GM18507 (cell line): ENCODE results near the gene HYAL1.
"Not testable (repeated sequence)": the region's sequence is repeated elsewhere in the genome, so short reads cannot be mapped to it uniquely, and the experiment has no call there.

Experiments
- DNase-seq: peaks from one replicate; pipeline ENCODE4 v3.0.0; 2011; ENCODE audit warnings: low read depth; ENCODE audit not compliant: insufficient read length; ENCODE audit errors: extremely low spot score
- FAIRE-seq: peaks from 2 replicates; lab custom pipeline; 2011; peaks lifted over from hg19 to GRCh38; lab: Jason Lieb, UNC

HYAL1 gene

DNA sequence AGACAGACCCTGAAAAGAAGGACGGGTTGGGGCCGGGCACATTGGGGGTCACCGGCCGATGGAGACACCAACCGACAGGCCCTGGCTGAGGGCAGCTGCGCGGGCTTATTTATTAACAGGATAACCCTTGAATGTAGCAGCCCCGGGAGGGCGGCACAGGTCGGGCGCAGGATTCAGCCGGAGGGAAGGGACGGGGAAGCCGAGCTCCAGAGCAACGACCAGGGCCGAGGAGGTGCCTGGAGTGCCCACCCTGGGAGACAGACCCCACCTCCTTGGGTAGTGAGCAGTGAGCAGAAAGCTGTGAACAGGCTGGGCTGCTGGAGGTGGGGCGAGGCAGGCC lies 26.6 kb downstream of the HYAL1 start:
- FAIRE-seq, result no peak
- DNase-seq, result no peak

DNA sequence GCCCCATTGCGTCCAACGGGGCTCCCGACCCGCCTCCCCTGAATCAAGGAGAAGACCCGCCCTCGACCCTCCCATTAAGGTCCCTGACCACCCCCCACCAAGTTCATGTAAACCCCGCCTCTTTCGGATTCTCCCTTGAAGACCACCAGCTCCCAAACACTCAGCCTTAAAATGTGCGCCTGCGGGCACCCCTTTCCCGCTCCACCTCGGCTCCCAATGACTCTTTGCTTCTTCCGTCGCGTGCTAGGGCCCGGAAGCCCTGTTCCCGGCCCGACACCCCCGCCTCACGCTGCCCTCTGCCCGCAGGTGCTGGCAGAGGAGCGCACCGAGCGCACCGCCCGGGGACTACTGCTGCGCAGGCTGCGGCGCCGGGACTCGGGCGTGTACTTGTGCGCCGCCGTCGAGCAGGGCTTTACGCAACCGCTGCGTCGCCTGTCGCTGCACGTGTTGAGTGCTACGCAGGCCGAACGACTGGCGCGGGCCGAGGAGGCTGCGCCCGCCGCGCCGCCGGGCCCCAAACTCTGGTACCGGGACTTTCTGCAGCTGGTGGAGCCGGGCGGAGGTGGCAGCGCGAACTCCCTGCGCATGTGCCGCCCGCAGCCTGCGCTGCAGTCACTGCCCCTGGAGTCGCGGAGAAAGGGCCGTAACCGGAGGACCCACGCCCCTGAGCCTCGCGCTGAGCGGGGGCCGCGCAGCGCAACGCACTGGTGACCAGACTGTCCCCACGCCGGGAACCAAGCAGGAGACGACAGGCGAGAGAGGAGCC lies 27.2 kb downstream of the HYAL1 start:
- no peak for FAIRE-seq
- no peak for DNase-seq

DNA sequence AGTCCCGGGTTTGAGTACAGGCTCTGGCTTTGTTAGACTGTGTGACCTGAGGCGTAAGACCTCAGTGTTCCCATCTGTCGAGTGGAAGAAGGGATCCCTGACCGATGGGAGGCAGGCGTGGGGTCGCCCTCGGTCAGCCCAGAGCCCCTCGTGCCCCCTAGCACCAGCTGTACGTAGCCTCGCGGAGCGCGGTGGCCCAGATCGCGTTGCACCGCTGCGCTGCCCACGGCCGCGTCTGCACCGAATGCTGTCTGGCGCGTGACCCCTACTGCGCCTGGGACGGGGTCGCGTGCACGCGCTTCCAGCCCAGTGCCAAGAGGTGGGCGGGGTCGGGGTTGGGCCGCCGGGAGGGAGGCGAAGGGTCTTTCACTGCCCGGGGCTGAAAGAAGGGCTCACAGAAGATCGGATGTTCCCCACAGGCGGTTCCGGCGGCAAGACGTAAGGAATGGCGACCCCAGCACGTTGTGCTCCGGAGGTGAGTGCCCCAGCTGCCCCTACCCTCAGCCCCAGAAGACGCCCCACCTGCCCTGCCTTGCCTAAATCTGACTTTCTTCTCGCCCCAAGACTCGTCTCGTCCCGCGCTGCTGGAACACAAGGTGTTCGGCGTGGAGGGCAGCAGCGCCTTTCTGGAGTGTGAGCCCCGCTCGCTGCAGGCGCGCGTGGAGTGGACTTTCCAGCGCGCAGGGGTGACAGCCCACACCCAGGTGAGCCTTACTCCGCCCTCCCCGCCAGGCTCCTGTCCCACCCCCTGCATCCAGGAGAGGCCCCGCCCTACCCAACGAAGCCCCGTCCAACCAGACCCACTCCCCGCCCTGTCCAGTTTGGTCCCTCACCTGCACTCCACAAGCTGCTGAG lies 28.0 kb downstream of the HYAL1 start:
- DNase-seq (no peak), FAIRE-seq (no peak)

DNA sequence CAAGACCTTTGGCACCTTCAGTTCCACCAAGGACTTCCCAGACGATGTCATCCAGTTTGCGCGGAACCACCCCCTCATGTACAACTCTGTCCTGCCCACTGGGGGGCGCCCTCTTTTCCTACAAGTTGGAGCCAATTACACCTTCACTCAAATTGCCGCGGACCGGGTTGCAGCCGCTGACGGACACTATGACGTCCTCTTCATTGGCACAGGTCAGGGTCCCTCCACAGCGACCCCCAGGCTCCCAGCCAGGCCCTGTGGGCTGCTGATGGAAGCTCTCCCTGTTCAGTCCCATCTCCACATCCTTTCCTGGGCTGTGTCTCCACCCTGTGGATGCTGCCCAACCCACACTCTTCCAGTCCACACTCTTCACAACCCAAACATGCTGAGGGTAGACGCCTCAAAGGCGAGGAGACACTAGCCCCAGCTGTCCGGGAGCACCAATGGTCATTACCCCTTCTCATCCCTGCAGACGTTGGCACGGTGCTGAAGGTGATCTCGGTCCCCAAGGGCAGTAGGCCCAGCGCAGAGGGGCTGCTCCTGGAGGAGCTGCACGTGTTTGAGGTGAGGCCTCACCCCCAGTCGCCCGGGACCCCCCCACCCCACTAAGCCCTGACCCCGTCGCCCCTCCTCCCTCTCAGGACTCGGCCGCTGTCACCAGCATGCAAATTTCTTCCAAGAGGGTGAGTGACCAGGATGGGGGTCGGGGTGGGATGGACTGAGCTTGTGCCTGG lies 28.8 kb downstream of the HYAL1 start:
- no peak for DNase-seq
- FAIRE-seq, result no peak

DNA sequence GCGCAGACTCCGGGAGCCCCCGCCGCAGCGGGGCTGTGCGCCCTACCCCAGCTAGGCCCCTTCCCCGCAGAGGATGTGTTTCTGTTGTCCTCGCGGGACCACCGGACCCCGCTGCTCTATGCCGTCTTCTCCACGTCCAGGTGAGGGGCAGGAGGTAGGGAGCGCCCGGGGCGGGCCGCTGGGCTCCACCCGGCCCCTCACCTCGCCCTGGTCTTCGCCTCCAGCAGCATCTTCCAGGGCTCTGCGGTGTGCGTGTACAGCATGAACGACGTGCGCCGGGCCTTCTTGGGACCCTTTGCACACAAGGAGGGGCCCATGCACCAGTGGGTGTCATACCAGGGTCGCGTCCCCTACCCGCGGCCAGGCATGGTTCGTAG lies 29.7 kb downstream of the HYAL1 start:
- no peak for FAIRE-seq
- no peak for DNase-seq

DNA sequence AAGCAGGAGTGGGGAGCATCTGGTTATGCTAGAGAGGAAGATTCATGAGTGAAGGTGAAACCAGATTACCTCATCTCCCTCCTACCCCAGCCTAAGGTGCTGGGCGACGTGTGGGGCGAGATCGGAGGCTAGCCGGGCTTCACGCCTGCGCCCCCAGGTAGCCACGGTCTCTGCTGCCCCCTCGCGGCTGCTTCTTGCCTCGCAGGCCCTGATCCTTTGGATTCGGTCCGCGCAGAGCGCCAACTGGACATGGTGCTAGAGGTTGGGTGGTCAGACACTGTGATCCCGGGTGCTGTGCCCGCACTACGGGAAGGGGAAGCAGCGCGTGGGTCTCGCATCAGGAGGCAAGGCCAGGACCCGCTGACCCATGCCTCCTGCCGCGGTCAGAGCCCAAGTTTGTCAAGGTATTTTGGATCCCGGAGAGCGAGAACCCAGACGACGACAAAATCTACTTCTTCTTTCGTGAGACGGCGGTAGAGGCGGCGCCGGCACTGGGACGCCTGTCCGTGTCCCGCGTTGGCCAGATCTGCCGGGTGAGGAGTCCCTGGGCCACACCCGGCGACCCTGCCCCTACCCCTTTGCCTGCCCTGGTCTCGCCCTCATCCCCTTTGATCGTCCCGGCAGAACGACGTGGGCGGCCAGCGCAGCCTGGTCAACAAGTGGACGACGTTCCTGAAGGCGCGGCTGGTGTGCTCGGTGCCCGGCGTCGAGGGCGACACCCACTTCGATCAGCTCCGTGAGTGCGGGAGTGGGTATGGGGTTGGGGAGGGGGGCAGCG lies 30.3 kb downstream of the HYAL1 start:
- DNase-seq, result peak; percentile 96
- peak; percentile 97 for FAIRE-seq

DNA sequence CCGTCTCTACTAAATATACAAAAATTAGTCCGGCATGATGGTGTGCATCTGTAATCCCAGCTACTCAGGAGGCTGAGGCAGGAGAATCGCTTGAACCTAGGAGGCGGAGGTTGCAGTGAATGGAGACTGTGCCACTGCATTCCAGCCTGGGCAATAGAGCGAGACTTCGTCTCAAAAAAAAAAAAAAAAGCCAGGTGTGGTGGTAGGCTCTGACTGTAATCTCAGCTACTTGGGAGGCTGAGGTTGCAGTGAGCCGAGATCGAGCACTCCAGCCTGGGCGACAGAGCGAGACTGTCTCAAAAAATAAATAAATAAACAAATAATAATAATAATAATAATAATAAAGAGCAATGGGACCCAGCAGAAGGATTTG lies 30.9 kb downstream of the HYAL1 start:
- DNase-seq, FAIRE-seq: not testable (repeated sequence)

DNA sequence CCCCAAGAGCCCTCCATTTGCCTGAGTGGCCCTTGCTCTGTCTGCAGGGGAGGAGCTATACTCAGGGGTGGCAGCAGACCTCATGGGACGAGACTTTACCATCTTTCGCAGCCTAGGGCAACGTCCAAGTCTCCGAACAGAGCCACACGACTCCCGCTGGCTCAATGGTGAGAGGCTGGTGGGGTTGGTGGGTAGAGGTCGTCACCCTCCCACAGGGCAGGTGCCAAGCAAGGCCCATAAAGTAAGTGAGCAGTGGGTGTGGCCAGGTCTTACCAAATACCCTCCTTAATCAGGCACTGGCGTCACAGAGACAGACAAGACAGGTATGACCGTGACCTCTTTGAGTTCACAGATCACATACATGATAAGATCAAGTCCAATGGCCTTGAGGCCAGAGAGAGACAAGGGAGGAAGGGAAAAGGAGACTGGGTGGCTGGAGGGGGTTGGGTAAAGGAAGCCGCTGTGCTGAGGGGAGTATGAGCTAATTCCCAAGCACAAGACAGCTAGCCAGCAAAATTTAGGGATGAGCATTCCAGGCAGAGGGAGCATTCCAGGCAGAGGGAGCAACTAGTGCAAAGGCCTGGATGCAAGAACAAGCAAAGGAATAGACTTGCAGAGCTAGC lies 31.9 kb downstream of the HYAL1 start:
- FAIRE-seq (no peak), DNase-seq (no peak)

DNA sequence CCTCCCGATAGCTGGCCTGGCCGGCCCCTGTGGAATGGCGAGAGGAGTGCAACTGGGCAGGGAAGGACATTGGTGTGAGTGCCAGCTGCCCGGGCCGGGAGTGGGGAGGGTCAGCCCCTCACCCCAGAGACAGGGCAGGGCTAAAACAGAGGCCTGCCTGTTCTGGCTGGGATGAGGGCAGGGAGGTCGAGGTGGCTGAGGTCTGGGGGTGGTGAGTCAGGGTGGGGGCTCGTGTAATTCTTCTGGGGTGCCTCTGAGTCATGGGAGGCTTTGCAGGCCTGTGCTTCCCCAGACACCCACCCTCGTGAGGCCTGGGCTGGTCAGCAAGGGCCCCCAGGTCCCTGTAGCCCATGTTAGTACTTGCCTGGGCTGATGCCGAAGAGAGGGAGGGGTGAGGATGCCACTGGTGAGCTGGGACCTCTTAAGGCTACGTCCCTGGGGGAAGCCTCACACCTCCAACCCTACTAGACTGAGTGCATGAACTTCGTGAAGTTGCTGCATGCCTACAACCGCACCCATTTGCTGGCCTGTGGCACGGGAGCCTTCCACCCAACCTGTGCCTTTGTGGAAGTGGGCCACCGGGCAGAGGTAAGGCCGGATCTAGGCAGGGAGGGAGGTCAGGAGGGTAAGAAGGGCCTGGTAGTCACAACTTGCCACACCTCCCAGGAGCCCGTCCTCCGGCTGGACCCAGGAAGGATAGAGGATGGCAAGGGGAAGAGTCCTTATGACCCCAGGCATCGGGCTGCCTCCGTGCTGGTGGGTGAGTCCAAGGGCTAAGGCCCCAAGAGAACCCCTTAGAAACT lies 32.8 kb downstream of the HYAL1 start:
- no peak for FAIRE-seq
- no peak for DNase-seq

DNA sequence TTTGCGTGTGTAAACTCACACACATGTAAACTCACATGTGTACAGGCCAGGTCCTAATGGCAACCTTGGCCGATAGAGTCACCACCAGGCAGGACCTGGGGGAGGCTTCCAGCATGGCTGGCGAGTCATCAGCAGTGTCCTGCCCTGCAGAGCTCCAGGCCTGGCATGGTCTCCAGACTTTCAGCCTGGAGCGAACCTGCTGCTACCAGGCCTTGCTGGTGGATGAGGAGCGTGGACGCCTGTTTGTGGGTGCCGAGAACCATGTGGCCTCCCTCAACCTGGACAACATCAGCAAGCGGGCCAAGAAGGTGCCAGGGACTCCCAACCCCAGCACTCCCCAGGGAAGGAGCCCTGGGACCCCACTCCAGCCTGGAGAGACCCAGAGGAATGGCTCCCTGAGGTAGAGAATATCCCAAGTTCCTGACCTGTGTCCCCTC lies 33.4 kb downstream of the HYAL1 start:
- no peak for FAIRE-seq
- DNase-seq, result no peak

DNA sequence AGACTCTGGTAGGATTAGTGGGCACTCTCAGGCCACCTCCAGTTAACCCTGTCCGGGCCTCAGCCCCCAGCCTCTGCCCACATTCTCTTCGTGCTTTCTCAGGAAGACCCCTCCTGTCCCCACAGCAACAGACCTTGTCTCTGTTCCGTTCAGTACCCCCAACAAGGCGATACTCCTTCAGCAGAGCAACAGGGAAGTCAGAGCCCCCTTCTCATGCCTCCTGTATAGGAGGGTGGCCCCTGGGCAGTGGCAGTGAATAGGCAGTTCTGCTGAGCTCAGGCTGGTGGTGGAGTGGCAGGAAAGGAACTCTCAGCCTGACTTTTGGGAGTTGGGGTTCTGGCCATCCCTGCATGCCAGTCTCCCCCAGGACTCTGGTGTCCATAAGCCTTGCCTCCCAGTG lies 33.9 kb downstream of the HYAL1 start:
- DNase-seq (no peak), FAIRE-seq (no peak)

DNA sequence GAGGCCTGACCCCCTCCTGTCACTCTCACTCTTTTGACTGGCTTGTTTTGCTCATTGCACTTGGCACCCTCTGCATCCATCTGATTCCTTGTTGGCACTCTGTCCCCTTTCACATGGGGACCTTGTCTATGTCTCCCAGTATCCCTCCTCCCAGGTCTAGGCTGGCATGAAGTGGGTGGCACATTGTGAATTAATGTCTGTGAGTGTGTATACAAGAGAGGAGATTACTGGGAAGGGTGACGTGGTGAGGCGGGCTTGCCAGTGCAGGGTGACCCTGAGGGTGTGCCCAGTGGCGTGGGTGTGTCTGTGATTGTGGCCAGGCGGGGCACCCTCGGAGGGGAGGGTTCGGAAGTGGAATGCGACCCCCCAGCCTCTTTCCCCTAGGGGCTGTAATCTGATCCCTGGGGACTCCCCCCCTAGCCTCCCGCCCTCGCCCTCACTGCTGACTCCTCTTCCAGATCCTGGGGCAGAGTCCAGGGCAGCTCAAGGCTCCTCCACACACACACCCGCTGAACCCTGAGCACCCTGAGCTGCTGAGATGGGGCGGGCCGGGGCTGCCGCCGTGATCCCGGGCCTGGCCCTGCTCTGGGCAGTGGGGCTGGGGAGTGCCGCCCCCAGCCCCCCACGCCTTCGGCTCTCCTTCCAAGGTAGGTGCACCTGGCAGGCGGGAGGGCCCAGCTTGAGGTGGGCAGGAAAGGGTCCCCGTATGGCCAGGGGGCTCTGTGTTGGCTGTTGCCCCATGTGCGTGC lies 34.5 kb downstream of the HYAL1 start, which contains the start of gene SEMA3B:
Gene SEMA3B (plus strand): TSS at position 445 of the 749 bp plus-strand sequence. CDS start 94 bp downstream, at position 539.
- DNase-seq (no peak), FAIRE-seq (no peak)

DNA sequence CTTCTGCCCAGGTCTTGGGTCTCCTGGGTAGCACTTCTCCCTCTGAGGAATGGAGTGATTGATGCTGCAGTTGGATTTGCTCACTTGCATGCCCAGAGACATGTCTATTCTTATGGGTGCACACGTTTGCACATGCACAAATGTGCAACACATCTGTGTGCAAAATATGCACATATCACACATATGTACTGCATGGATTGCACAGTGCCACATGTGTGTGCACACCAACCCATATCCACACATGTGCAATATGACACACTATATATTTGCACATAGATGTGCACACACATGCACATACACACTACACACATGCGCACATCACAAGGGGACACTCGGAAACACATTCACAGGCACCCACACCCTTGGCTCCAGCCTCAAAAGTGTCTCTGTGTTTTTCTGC lies 35.1 kb downstream of the HYAL1 start:
- FAIRE-seq (no peak), DNase-seq (no peak)

DNA sequence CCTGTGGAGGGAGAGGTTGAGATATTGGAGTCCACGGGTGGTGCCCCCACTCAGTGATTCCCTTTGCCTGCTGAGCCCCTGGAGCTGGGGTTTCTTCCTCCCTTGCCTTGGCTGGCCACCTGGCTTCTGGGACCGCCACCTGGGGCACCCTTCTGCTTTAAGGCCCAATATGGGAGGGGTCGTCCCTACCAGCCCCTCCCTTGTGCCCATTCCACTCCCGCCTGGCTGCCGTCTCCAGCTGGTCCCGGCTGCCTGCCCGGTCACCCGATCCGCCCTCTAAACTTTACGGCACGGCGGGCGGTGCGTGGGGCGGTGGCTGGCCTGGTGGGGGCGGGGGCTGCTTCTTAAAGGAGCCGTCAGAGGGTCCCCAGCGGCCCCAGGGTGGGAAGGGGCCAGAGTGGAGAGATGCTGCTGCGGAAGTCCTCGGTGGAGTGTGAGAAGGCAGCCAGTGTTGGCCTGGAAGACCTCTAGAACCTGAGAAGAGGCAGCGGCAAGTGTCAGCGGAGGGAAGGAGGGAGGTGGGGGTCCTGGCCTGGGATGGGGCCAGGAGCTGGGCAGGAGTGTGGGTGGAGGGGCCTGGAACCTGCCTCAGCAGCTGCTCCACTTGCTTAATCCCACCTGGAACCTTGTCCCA lies 36.0 kb downstream of the HYAL1 start:
- DNase-seq, result no peak
- FAIRE-seq, result no peak

DNA sequence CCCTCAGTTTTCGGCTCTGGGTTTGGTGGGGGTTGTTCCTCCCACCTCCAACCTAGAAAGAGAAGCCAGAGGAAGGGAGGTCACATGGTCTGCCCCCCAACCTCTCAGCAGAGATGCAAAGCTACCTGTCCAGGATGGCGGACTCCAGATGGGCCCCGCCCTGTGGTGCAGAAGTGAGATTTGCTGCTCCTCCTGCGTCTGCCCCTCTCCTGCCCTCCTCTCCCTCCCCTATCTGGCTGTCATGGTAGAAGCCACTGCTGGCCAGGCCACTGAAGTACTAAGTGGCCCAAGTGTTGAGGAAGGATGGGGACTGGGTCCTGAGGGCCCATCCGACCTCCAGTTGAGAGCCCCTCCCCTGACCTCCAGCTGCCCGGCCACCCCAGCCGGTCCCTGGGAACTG lies 36.5 kb downstream of the HYAL1 start:
- FAIRE-seq (no peak), DNase-seq (no peak)

DNA sequence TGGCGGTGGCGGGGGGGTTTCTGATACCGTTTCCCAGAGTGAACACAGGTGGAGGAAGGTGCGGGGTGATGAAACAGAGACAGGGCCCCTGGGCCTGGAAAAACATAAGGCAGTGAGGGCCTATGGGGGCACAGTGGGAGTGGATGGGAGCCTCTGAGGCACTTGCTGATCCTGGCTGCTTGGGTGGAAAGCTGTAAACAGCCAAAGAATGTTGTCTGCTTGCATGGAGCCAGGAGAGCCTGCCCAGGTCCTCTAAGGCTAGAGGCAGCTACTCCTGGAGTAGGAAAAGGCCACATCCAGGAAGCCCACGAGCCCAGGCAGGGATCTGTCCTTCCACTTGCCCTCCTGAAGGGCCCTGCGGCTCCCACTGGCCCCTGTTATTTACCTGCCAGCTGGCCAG lies 37.4 kb downstream of the HYAL1 start:
- no peak for DNase-seq
- no peak for FAIRE-seq

DNA sequence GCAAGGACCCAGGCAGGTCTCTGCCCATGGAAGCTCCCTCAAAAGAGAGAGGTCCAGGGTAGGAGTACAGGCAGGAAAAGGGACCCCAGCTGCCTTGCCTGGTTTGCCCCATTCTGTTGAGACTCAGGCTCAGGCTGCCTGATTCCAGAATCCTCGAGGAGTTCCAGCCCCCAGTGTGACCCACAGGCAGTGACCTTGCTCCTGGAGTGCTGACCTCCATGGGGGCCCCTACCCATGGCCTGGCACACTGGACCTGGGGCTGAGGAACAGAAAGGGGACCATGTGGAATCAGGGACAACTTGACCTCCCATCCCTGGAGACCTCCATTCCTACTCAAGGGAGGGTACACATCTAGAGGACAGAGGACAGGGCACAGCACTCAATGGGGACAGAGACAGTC lies 37.8 kb downstream of the HYAL1 start:
- FAIRE-seq (no peak), DNase-seq (no peak)
